ENCODE measurements around the gene APBB1IP. TPM values are rescaled to one million over a fixed set of nuclear protein-coding genes. Genes with fewer than 3 reads are reported as not detected.

APBB1IP gene, protein sequence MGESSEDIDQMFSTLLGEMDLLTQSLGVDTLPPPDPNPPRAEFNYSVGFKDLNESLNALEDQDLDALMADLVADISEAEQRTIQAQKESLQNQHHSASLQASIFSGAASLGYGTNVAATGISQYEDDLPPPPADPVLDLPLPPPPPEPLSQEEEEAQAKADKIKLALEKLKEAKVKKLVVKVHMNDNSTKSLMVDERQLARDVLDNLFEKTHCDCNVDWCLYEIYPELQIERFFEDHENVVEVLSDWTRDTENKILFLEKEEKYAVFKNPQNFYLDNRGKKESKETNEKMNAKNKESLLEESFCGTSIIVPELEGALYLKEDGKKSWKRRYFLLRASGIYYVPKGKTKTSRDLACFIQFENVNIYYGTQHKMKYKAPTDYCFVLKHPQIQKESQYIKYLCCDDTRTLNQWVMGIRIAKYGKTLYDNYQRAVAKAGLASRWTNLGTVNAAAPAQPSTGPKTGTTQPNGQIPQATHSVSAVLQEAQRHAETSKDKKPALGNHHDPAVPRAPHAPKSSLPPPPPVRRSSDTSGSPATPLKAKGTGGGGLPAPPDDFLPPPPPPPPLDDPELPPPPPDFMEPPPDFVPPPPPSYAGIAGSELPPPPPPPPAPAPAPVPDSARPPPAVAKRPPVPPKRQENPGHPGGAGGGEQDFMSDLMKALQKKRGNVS
- total RNA-seq (2022; extraction: Qiagen RNA extraction; ENCODE audit: low read depth) = 9.3 to 11.1 TPM (median 10.5 TPM) in 5 replicates

DNA sequence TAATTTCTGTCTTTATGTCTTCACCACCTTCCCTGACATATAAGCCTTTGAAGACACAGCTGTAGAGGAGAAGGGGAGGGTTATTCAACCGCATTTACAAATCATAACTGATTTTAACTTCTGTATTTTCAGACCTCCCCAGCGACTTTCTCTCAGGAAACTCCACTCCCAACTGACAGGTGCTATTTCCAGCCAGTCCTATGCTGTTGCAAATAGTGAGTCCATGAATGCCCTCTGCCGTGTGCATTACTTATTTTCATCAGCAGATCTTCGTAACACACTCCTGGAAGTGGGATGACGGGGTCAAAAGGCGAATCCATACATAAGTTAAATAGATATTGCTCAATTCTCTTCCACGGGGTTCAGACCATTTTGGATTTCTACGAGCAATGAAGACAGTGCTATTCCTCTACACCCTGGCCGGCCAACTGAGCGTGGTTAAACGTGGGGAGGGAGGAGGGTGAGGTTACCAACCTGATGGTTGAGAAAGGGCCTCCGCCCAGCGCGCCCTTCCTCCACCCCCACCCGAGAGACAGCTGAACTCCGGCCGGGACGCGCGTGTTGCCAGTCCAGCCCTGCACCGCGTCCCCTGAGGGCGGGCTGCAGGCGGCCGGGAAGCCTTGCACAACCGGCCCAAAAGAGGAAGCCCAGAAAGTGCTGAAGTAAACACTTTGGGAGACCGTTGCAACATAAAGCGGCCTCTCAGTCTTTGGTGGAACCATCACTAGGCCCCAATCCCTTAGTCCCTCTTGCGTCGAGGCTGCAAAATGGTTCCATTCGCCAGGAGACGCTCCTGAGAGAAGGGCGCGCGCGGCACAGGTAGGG is at the start of gene APBB1IP:
APBB1IP (plus strand) TSS at position 705 of the 825 bp plus-strand sequence. CDS start 53,986 bp downstream, outside the sequence.

Other genes with a start within 250 kb of the APBB1IP start
- not detected in 5 replicates for gene GAD2, start 221.6 kb upstream of the APBB1IP start, total RNA-seq (2022; extraction: Qiagen RNA extraction; ENCODE audit: low read depth)